B cell (primary cell): ENCODE measurements around the gene IGFN1.

Experiments used
- EZH2 ChIP-seq: IDR thresholded peaks from 2 replicates; pipeline ENCODE4 v1.6.1; 2012; ENCODE audit warnings: borderline replicate concordance, low read depth, mild to moderate bottlenecking, moderate library complexity, low read length; ENCODE audit not compliant: insufficient read depth, poor library complexity, severe bottlenecking
- TF ChIP-seq, protein P1 (sequence below): fragments of 200-600 bp; IDR thresholded peaks from one replicate; pipeline ENCODE4 v1.8.0; 2022; ENCODE audit warnings: antibody characterized with exemption, mild to moderate bottlenecking

DNA sequence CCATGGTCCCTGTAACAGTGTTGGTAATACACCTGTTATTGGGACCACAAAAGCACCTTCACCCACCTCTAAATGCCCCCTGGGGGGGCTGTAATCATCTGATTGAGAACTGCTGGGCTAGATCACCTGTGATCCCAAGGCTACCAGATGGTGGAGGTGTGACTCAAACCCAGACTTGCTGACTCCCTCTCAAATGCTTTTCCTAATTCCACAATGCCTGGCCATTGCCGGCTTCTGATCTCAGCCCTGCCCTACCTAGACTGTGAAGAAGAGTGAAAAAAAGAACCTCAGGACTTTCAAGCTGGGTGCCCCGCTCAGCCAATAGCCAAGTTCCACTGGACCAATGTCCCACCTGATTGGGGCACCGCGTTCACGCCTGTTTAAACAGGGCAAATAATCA, 45.9 kb upstream of the IGFN1 start:
- TF ChIP-seq, protein P1, sequence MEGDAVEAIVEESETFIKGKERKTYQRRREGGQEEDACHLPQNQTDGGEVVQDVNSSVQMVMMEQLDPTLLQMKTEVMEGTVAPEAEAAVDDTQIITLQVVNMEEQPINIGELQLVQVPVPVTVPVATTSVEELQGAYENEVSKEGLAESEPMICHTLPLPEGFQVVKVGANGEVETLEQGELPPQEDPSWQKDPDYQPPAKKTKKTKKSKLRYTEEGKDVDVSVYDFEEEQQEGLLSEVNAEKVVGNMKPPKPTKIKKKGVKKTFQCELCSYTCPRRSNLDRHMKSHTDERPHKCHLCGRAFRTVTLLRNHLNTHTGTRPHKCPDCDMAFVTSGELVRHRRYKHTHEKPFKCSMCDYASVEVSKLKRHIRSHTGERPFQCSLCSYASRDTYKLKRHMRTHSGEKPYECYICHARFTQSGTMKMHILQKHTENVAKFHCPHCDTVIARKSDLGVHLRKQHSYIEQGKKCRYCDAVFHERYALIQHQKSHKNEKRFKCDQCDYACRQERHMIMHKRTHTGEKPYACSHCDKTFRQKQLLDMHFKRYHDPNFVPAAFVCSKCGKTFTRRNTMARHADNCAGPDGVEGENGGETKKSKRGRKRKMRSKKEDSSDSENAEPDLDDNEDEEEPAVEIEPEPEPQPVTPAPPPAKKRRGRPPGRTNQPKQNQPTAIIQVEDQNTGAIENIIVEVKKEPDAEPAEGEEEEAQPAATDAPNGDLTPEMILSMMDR: no peak
- no peak for TF ChIP-seq EZH2
